CMK (cell line): ENCODE results near the gene TMEFF2.

Source experiments
- DNase-seq: peaks from one replicate; pipeline ENCODE4 v3.0.0-alpha.2; 2010; ENCODE audit warnings: low read depth

TMEFF2 gene

DNA sequence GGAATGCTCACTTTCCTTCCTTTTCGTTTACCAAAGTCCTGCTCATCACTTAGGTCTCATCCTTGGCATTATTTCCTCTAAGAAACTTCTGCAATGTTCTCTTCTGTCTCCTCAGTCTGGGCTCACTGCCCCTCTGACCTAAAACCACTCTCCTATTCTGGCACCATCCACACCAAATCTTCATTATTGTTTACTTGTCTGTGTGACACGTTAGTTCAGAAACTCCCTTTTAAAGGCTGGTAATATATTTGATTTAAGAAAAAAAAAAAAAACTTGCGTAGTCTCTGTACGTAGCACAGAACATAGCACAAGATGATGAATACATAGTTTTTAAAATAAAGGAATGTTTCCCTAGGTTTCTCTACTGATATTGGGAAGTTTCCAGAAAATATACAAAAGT, 229.0 kb downstream of the TMEFF2 start:
- DNase-seq: no peak

DNA sequence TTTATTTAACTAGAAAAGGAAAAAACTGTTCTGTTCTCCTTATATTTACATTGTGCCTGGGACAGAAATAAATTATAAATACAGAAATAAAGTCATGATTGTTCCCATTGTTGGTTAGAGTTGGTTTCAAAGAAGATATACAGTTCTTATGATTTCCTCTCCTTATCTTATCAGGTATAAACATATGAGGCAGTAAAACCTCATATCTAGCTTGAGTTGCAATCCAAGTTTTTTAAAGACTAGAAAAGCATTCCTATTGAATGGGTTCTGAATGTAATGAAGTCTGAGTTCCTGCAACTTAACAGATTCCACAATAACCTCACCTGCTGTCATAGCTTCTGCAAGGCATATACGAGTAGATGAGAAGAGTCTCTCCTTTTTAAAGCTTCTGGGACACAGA, 233.2 kb downstream of the TMEFF2 start:
- no peak for DNase-seq

- DNase-seq: no peak
Measured at GRCh38 chr2:191959209-191959608, 235.5 kb downstream of the TMEFF2 start.

DNA sequence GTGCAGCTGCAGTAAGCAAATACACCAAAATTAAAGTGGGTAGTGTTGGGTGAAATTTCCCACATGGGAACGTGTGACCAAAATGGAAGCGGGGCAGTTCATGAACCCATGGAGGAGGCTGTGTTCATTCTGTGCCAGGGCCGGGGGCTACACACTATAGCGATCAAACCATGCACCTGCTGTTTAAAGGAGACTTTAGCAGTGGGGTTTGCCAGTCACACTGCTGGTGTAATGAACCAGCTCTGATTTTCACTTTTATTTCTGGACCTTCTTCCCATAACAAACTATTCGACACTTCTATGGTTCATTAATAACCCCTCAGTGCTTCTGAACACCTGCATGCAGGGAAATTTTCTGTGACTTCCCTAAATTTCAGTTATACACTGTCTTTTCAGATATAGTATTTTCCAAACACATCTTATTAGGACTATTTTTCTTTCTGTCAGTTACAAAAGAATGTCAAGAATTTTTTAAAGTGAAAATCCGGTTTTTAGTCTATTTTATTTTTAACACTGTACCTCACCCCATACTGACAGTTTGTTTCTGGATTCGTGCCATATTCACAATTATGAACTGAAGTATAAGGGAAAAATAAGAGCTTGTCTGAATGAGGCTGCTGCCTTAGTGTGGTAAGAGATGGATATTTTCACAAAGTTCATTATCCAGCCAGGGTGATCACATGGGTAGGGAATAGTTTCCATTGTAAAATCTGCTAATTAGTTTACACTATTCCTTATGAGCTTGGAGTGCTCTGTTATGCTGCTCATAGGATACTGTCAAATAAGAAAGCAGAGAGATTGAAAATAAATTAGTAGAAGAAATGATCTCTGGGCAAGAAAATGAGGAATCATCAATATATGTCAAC, 236.5 kb downstream of the TMEFF2 start:
- no peak for DNase-seq

DNA sequence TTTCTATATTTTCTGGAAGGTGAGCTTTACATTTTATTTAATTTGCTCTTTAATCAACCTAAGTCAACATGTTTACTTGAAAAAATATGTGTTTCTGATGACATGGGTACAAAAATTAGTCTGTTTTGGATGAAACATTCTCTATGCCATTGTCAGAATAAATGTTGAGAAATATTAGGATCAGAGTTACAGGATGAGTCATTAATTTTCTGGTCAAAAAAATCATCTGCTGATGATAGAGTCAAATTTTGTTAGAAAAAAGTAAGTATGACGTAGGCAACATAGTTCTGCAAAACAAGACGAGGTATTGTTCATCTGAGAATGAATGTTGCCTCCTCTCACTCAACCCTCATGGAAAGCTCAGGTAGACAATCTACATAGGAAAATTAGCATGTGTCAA, 240.3 kb downstream of the TMEFF2 start:
- no peak for DNase-seq

- no peak for DNase-seq
Measured at GRCh38 chr2:191952515-191953270, 242.0 kb downstream of the TMEFF2 start.

DNA sequence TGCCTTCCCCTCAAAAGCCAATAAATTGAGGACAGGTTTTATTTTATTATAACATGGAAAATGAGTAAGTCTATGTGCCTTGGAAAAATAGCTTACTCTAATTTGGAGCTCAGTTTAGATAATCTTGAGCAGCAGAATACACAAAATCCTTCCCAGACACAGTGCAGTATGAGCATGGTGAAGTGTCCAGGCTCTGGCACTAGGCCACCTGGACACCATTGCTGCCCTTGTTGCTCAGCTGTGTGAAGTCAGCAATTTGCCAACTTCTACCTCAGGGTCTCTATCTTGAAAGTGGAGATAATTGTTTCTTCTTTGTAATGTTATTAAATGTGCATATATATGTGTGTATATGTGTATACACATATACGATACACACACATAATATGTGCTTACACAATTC, 242.9 kb downstream of the TMEFF2 start:
- DNase-seq: no peak

DNA sequence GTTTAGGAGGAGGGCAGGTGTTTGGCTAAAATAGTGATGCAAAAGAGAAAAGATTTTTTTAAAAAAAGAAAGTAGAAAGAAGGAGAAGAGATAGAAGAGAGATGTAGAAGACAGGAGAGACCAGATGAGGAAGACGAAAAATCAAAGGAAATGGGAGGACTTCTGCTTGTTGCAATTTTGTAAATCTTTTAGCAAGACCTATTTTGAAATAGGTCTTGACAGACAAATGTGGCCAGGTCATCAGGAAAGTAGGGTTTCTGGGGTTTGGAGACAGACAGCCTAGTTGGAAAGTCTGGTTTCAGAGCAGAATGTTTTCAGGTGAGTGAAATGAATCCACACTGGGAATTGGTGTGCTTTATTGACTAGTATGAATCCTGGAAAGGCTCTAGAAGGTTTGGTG, 243.4 kb downstream of the TMEFF2 start:
- DNase-seq: no peak

GRCh38 chr2:191950132-191950874, 244.4 kb downstream of the TMEFF2 start:
- no peak for DNase-seq

DNA sequence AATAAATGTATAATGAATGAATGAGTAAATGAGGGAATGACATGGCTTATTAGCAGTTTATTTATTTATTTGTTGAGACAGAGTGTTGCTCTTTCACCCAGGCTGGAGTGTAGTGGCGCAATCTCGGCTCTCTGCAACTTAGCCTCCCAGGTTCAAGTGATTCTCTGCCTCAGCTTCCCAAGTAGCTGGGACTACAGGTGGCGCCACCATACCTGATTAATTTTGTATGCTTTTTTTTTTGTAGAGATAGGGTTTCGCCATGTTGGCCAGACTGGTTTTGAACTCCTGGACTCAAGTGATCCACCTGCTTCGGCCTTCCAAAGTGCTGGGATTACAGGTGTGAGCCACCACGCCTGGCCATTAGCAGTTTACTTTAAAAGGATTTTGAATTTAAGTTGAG, 247.5 kb downstream of the TMEFF2 start:
- DNase-seq: no peak

DNA sequence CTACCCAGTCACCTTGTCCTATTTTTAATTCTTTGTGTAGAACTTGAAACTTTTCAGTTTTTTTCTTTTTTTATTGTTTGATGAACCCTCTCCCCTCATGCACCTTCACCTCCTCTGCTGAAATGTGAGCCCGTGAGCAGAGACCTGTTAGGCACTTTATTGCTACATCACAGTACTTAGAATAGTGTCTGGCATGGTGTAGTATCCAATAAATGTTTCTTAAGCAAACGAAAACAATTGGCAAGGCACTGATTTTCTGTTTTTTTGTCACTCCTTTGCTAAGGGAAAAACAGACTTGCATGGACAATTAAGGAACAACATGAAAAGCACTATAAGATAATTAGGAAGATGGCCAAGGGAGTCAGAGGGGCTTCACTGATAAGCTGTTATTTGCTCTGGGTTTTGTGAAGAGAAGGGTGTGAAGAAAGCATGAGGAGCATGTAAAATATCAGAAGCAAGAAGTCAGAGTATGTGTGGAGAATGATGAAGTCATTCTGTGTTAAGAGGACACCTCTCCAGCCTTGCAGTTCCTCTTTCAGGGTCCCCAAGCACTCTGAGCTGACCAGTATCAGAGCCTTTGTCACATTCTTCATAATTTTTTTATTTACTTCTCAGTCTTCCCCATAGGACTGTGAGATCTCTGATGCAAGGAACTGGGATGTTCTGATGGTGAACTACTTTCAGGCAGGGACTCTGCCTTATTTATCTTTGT, 248.1 kb downstream of the TMEFF2 start:
- DNase-seq: no peak

- DNase-seq: no peak
Measured at GRCh38 chr2:191945623-191946022, 249.1 kb downstream of the TMEFF2 start.

DNA sequence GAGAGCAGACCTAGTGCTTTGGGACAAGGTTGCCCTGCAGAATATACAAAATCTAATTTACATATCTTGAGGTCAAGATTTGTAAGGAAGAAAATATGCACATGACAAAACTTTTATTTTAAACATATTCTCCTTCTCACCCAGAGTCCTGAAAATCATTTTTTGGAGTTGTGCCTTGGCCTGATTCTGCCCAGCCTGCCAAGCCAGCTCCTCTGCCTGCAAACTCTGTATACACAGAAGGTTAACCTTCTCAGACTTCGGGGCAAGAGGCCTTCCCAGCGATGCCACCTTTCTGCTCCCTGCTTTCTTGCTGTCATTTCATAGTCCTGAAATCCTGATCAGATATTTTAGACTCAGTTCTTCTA, 252.0 kb downstream of the TMEFF2 start:
- DNase-seq: no peak

- no peak for DNase-seq
Measured at GRCh38 chr2:191942090-191942738, 252.5 kb downstream of the TMEFF2 start.

DNA sequence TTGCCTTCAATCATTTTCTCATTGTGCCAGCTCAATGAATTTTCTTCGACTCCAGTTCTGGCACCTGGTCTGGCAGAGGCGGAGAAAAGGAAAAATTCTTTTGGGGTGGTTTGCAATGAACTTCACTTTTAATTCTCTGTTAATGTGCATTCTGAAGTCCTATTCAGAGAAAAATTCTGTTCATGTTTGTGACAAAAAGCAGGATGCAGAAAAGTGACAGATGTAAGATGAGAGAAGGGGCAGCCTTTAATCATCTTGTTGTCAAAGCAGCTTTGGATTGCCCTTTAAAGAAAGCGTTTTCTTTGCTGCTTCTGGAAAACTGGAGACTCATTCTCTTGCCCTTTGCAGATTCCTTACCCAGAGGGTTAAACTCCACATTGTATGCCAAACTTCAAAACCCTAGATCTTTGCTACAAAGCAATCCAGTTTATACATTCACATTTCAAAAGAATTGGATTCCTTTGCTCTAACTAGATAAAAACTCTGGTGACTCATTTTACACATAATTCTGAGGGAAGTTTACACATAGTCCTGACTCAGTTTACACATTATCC, 253.3 kb downstream of the TMEFF2 start:
- no peak for DNase-seq

GRCh38 chr2:191938779-191939178, 256.0 kb downstream of the TMEFF2 start:
- DNase-seq: no peak

GRCh38 chr2:191936882-191937405, 257.8 kb downstream of the TMEFF2 start:
- DNase-seq: no peak

DNA sequence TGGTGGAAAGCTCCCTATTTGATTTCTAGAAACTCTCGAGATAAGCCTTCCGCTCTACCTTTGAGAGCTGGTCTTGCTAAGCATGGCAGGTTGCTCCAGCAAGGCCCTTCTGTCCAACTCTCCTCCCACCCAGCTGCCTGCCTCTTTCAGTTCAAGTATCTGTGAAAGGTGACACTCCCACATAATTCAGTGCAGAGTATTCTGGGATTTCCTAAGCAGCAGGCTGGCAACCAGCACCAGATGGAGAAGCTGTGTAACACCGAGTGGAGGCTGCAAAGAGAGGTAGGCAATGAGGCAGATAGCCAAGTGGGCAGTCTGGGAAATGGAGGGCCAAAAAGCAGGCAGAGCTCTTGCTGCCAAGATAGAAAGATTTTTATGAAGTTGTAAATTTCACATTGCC, 259.5 kb downstream of the TMEFF2 start:
- no peak for DNase-seq

DNA sequence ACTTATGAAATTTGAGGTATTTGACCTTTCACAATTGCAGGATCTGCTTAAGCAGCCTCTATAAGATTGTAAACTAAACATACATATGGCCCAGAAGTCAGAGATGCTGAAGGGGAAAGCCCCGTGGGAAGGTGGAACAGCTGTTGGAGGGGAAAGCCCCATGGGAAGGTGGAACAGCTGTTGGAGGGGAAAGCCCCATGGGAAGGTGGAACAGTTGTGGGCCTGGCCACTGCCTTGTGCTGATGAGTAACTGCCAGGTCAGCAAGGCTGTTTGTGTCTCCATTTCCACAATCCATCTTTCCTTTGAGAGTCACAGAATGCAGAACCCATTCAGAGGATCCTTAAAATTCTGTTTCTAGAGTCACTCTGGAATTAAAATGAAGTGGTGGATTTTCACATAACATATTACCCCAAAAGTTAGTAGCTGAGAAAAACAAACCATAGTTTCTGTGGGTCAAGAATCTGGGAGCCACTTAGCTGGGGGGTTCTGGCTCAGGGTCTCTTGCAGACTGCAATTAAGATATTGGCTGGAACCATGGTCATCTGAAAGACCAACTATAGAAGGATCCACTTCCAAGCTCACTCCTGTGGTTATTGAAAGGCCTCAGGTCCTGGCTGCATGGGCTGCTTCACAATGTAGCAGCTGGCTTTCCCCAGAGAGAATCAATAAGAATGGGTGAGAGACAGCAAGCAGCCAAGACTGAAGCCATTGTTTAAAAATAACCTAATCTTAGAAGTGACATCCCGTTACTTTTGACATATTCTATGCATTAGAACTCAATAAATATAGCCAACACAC, 261.2 kb downstream of the TMEFF2 start:
- DNase-seq: no peak

DNA sequence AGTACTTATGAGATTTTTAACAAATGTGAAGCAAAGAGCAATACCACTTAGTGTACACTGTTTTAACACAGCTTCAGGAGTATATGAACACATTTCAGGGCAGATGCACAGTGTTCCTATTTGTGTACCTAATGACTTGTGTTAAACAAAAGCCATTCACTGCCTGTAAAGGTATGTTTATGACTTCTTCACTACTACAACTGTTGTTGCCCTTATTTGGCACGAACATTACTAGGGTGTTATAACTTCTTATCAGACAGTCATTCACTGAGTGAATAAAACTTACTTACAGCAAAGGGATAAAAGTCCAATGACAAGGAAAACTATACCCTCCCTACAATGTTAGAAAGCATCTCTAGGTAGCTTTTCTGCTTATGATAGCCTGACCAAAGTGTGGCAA, 262.4 kb downstream of the TMEFF2 start:
- no peak for DNase-seq
